HG02852 (cell line): Measurements from ENCODE around the gene PPP1R14C.
"Not testable (repeated sequence)": the region's sequence is repeated elsewhere in the genome, so short reads cannot be mapped to it uniquely, and the experiment has no call there.

Experiments used
- ATAC-seq: cut with Tn5 transposase; IDR thresholded peaks from one replicate; pipeline ENCODE4 v1.9.1; 2021; ENCODE audit warnings: mild to moderate bottlenecking, moderate library complexity; ENCODE audit not compliant: unreplicated experiment

PPP1R14C gene

DNA sequence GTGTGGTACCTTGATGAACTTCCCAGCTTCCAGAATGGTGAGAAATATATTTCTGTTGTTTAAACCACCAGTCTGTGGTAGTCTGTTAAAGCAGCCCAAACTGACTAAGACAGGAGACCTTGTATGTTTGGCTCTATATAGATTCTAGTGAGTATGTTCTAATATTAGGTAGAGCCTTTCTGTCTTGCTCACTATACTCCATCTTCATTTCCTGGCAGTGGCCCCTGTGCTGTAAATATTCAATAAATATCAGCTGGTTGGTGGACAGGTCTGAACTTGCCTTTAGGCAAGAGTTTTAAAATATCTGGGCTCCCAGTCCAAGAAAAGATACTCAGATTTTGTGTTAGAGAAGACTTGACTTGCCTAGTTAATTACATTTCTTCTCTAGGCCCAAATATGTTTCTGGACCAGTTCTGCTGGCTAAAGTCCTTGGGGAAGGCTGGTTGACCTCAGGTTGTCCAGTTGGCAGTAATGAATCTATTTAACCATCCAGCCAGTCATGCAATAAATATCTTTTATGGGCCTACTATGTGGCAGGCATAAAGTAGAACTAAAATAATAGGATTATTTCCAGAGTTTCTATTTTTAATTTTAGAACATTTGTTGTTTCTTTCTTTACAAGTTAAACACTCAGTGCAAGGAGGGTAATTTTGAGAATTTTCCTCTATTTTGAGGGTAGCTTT is 22.3 kb downstream of the PPP1R14C start:
- ATAC-seq, result no peak

DNA sequence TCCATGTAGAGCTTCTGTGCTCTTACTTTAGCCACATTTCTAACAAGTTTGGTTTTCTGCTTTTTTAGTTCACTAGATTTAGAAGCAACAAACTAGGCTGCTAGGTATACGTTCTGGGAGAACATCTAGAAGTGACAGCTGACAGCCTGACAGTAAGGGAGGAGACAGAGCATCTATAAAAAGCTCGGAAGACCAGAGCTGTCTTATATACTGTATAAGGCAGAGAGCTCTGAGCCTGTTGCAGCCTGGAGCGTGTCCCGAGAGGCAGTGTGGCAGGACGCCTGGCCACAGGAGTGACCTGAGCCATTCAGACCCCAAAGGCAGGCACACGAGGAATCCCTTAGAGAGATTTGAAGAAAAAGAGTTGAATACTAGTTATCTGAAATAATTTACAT is 24.6 kb downstream of the PPP1R14C start:
- peak; percentile 26 for ATAC-seq

GRCh38 chr6:150169181-150169580 is 26.3 kb downstream of the PPP1R14C start:
- no peak for ATAC-seq

DNA sequence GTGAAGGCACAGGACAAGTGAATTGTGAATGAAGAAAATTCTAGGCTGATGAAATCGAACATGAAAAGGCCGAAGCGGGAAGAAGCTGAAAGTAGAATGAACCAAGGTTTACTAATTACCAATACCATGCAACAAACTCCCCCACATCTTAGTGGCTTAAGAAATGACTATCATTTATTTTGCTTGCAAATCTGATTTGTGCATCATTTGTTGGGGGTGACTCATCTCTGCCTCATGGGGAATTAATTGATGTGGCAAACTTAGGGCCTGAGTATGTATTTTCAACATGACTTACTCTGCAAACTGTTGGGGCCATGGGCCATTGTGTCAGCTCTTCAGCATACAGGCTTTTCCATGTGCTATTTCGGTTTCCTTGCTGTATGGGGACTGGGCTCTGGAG is 26.8 kb downstream of the PPP1R14C start:
- no peak for ATAC-seq

DNA sequence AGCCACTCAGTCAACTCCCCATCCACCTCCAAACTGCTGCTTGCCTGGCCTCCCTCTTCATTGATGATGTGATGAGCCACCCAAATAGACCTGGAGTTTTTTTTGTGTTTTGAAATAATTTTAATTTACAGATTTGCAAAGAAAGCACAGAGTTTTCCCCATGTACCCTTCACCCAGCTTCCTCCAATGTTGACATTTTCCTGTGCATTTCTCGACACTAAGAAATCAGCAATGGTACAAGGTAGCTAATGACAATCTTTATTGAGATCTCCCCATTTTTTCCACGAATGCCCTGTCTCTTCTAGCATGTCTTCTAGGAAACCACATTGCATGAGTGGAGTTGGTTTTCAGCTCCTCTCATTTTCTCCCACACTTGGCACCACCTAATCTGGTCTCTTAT is 30.1 kb downstream of the PPP1R14C start:
- no peak for ATAC-seq

- ATAC-seq, result no peak
Measured at GRCh38 chr6:150175586-150176151, 32.8 kb downstream of the PPP1R14C start.

DNA sequence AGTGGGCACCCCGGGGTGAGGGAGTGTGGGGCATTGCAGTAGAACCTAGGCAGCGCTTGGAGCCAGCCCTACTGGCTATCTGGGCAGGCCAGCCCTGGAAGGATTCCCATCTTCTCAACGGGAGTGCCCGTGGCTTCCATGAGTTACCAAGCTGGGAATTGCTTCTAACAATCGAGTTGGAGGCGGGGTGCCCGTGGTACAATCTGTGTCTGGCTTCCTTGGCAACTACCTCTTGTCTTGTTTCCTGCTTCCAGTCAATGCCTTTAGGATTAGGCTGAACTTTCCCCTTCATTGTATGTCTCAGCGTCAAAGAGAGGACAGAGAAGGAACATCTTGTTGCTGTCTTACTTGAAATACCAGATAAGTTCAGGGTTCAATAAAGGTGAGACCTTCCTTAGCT is 33.3 kb downstream of the PPP1R14C start:
- ATAC-seq, result no peak

DNA sequence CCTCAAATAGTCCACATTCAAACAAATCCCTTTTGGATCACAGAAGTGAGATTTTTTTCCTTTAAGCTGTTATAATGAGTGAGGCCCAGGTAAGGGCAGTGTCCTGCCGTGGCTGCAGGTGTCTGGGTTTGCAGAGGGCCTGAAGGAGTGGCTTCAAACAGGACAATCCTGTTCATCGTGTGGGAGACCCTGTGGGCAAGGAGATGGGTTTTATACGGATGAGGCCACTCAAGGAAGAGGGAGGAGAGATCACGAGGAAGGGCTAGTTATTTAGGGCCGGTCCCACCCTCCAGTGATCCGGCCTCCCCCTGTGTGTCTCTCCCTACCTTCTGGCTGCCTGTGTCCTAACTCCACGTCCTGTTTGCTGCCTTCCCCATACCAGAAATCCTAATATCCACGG is 33.8 kb downstream of the PPP1R14C start:
- ATAC-seq, result no peak

- no peak for ATAC-seq
Measured at GRCh38 chr6:150177259-150177951, 34.6 kb downstream of the PPP1R14C start.

- ATAC-seq, result no peak
Measured at GRCh38 chr6:150177952-150178520, 35.2 kb downstream of the PPP1R14C start.

- no peak for ATAC-seq
Measured at GRCh38 chr6:150179030-150179429, 36.2 kb downstream of the PPP1R14C start.

- not testable (repeated sequence) for ATAC-seq
Measured at GRCh38 chr6:150179907-150180424, 37.1 kb downstream of the PPP1R14C start.

DNA sequence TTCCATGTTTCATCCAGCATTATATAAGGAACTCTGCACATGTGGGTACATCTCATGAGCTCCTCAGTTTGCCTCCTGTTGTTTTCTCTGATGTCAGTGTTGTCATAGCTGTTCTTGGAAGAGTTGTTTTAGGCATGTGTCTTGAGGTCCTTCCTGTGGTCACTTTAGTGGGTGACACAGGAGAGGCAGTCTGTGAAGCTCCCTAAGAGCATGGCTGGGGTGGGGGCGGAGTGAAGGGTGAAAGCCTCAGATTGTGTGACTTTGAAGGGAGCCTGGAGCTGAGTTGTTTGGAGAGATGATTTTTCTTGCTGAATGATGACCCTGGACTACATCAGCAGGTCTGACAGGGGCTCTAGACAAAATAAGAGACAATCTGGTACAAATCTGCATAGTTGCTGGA is 37.7 kb downstream of the PPP1R14C start:
- ATAC-seq, result no peak

DNA sequence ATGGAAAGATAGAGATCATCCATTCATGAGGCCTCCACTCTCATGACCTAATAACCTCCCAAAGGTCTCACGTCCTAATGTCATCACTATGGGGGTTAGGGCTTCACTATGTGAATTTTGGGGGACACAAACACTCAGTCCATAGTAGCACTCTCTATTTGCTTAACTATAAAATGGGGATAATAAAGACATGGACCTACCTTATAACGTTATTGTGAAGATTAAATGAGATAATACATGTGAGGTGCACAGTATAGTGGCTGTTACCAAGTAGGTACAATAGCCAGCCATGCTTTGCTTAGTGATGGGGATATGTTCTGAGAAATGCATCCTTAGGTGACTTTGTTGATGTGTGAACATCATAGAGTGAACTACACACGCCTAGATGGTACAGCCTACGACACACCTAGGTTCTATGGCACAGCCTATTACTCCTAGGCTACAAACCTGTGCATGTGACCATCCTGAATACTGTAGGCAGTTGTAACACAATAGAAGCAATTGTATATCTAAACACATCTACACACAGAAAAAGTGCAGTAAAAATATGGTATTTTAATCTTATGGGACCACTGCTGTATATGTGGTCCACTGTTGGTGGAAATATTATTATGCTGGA is 39.7 kb downstream of the PPP1R14C start:
- ATAC-seq, result no peak

- no peak for ATAC-seq
Measured at GRCh38 chr6:150183105-150183504, 40.3 kb downstream of the PPP1R14C start.

DNA sequence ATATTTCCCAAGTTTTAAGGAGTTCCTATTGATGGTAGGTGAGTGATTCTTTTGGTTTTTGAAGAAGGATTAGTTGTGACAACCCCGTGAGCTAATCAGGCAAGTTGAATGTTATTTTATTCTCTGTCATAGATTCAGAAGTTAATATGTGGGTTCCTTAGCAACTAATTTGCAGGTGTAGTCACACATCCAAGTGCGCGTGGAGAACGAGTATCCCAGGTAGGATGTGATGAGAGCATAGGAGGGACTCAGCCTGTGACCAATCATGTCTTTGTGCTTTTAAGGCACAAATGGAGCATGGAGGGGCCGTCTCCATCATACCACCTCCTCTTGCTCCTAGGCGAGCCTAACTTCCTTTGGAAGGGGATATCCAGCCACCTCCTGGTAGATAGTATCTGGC is 41.1 kb downstream of the PPP1R14C start:
- no peak for ATAC-seq

- no peak for ATAC-seq
Measured at GRCh38 chr6:150184850-150185731, 42.2 kb downstream of the PPP1R14C start.

DNA sequence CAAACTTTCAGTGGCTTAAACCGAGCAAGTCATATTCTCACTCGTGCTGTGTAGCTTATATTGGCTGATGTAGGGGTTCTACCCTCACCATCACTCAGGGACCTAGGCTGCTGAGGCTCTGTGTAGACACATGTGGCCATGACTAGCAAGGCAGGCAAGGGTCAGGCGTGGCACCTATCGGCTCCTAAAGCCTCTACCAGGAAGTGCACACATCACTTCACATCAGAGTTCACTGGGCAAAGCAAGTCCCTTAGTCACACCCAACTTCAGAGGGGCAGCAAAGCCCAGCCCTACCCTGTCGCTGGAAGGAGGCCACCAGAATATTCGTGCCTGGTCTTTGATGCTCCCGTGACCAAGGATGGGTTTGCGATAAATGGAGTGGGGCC is 42.9 kb downstream of the PPP1R14C start:
- ATAC-seq, result no peak

GRCh38 chr6:150186129-150186898 is 43.5 kb downstream of the PPP1R14C start:
- no peak for ATAC-seq

GRCh38 chr6:150187433-150187832 is 44.6 kb downstream of the PPP1R14C start:
- ATAC-seq, result not testable (repeated sequence)
